ENCODE measurements around the gene ATOX1. TPM values are rescaled to one million over a fixed set of nuclear protein-coding genes. Genes with fewer than 3 reads are reported as not detected.

Gene ATOX1
- total and polyA plus RNA-seq, 10 of the 15 experiments (the other 5 are each of a cell fraction or from before 2014, with no cell fraction given), result 130 to 642 (median 245) TPM

- H3K27me3 ChIP-seq (replicated peaks in 1 of 2; ENCODE audit: control insufficient read depth in 2 of 2, insufficient read depth in 2 of 2, low read length in 1 of 2), result no peaks in the 10 kb centered on the region
- peaks cover 5 to 36% of the 10 kb centered on the region in 2 experiments for H3K36me3 ChIP-seq (ENCODE audit: control insufficient read depth in 2 of 2, insufficient read depth in 2 of 2, low read length in 1 of 2)
- H3K4me2 ChIP-seq (ENCODE audit: control insufficient read depth, insufficient read depth), result no peak overlapping the region
- ATAC-seq (no peak), DNase-seq (ENCODE audit: low read depth, low spot score) (no peak), FAIRE-seq (no peak)
- TF ChIP-seq JUNB (IDR thresholded peaks at IDR 0.05) (no peak), TARDBP (IDR thresholded peaks at IDR 0.05; ENCODE audit: borderline replicate concordance) (no peak), LARP7 (IDR thresholded peaks at IDR 0.05) (no peak), SMAD1 (IDR thresholded peaks at IDR 0.05; ENCODE audit: low read depth, partially characterized antibody) (no peak)
- peaks cover 45% of the 10 kb centered on the region for H3K4me1 ChIP-seq (ENCODE audit: control insufficient read depth, insufficient read depth, low read length)
- 90% methylated on average over 6 of the region's 6 CpGs for WGBS (ENCODE audit: insufficient coverage, insufficient replicate concordance, low lambda C conversion rate, missing lambda C conversion rate)
- no peaks in the 10 kb centered on the region for H4K20me1 ChIP-seq (ENCODE audit: control insufficient read depth, insufficient read depth)
- no peak overlapping the region for H3K4me3 ChIP-seq
- CTCF ChIA-PET, result interaction anchor here (0.7 to 13.9 kb wide), 21 partner anchors 7 to 294 kb away, joined by 3 to 381 read pairs (median 7); partner anchors contain the start of genes G3BP1 and SLC36A1
- H3K9ac ChIP-seq (ENCODE audit: control insufficient read depth, insufficient read depth, low read length), result no peak overlapping the region
- intact Hi-C loops (cut with micrococcal nuclease; ENCODE audit: unreplicated experiment) (loop anchor here (2.0 to 5.0 kb wide), 3 partner anchors 21 to 295 kb away; partner anchors contain the start of gene SLC36A1), in situ Hi-C loops (cut with MboI) (loop anchor here (5.0 to 10.0 kb wide), 3 partner anchors 80 to 295 kb away; partner anchors contain the start of gene SLC36A1)
- H3K9me3 ChIP-seq (replicated peaks; ENCODE audit: control insufficient read depth, insufficient read depth, low read length), result no peaks in the 10 kb centered on the region
- H3K27ac ChIP-seq (ENCODE audit: control insufficient read depth, insufficient read depth), result no peak overlapping the region
- RAD21 ChIA-PET (ENCODE audit: unreplicated experiment), result interaction anchor here (0.6 to 11.2 kb wide), 12 partner anchors 10 to 218 kb away, joined by 3 to 207 read pairs (median 5); partner anchors contain the start of gene G3BP1
- H3K79me2 ChIP-seq (ENCODE audit: control insufficient read depth, insufficient read depth, low read length), result peaks cover 7% of the 10 kb centered on the region
- no peak overlapping the region for H2AFZ ChIP-seq (ENCODE audit: control insufficient read depth, low read depth, low read length)
- no TSS peak for BruUV-seq (replicated peaks)
- POLR2A ChIA-PET, result interaction anchor here (1.3 to 4.9 kb wide), 4 partner anchors 20 to 84 kb away, joined by 7 to 36 read pairs (median 15); partner anchors contain the start of gene G3BP1
- SMC1A ChIA-PET (ENCODE audit: uncharacterized antibody, unreplicated experiment), result interaction anchor here (0.7 to 11.1 kb wide), 18 partner anchors 7 to 606 kb away, joined by 3 to 154 read pairs (median 6); partner anchors contain the start of gene G3BP1
These were observed 16.6 kb downstream of the ATOX1 start for GRCh38 chr5:151741678-151742423.

DNA sequence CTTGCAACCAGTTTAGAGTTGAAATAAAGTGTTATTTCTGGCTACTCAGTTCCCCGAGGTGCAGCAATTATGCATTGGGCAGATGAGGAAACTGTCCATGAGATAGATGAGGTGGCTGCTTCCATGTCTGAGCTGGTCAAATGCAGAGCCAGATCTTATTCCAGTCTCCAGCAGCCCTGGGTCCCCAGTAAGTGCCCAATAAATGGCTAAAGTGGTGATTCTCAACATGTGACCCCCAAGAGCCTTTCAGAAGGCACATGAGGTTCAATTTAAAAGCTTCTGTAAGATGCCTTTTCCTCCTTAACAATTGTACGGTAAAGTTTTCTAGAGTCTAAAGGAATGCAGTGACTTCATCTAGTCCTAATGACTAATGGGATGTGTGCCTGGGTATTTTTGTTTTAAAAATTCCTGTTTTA is 17.5 kb downstream of the ATOX1 start:
- no peaks in the 10 kb centered on the region for H3K9me3 ChIP-seq (replicated peaks; ENCODE audit: control insufficient read depth, insufficient read depth, low read length)
- FAIRE-seq (peak; percentile 7), DNase-seq (ENCODE audit: low read depth, low spot score) (no peak), ATAC-seq (peak; percentile 4)
- RAD21 ChIA-PET (ENCODE audit: unreplicated experiment), result interaction anchor here (0.7 to 11.2 kb wide), 15 partner anchors 9 to 217 kb away, joined by 3 to 207 read pairs (median 5); partner anchors contain the start of gene G3BP1
- POLR2A ChIA-PET, result interaction anchor here (1.3 to 4.9 kb wide), 4 partner anchors 20 to 83 kb away, joined by 7 to 36 read pairs (median 15); partner anchors contain the start of gene G3BP1
- CTCF ChIA-PET, result interaction anchor here (0.6 to 13.9 kb wide), 27 partner anchors 8 to 293 kb away, joined by 3 to 381 read pairs (median 7); partner anchors contain the start of genes G3BP1 and SLC36A1
- H4K20me1 ChIP-seq (ENCODE audit: control insufficient read depth, insufficient read depth), result no peaks in the 10 kb centered on the region
- H3K79me2 ChIP-seq (ENCODE audit: control insufficient read depth, insufficient read depth, low read length), result peaks cover 5% of the 10 kb centered on the region
- H3K4me1 ChIP-seq (ENCODE audit: control insufficient read depth, insufficient read depth, low read length), result peaks cover 41% of the 10 kb centered on the region
- H3K36me3 ChIP-seq (ENCODE audit: control insufficient read depth in 2 of 2, insufficient read depth in 2 of 2, low read length in 1 of 2), result peaks cover 5 to 31% of the 10 kb centered on the region in 2 experiments
- in situ Hi-C loops (cut with MboI), result loop anchor here (5.0 to 10.0 kb wide), 3 partner anchors 79 to 294 kb away; partner anchors contain the start of gene SLC36A1
- H2AFZ ChIP-seq (ENCODE audit: control insufficient read depth, low read depth, low read length), result peak overlapping the region; percentile 44
- intact Hi-C loops (cut with micrococcal nuclease; ENCODE audit: unreplicated experiment), result loop anchor here (1.0 to 5.0 kb wide), 5 partner anchors 20 to 294 kb away; partner anchors contain the start of gene SLC36A1
- TF ChIP-seq CBFB (IDR thresholded peaks at IDR 0.05; ENCODE audit: low read depth), result no peak
- 0 out of 2 replicates have a peak, but pooled peaks have one; percentile 1 for TF ChIP-seq RELB (IDR thresholded peaks at IDR 0.05; ENCODE audit: low read depth)
- H3K4me3 ChIP-seq, result no peak overlapping the region
- H3K4me2 ChIP-seq (ENCODE audit: control insufficient read depth, insufficient read depth), result 0 out of 2 replicates have a peak overlapping the region, but pooled peaks have one; percentile 2
- no peak overlapping the region for H3K9ac ChIP-seq (ENCODE audit: control insufficient read depth, insufficient read depth, low read length)
- H3K27ac ChIP-seq (ENCODE audit: control insufficient read depth, insufficient read depth), result peak overlapping the region; percentile 54
- SMC1A ChIA-PET (ENCODE audit: uncharacterized antibody, unreplicated experiment), result interaction anchor here (0.7 to 11.1 kb wide), 21 partner anchors 8 to 1125 kb away, joined by 3 to 154 read pairs (median 5); partner anchors contain the start of gene G3BP1
- H3K27me3 ChIP-seq (replicated peaks in 1 of 2; ENCODE audit: control insufficient read depth in 2 of 2, insufficient read depth in 2 of 2, low read length in 1 of 2), result no peaks in the 10 kb centered on the region
- WGBS (ENCODE audit: insufficient coverage, insufficient replicate concordance, low lambda C conversion rate, missing lambda C conversion rate), result 83% methylated on average over 2 of the region's 2 CpGs
- BruUV-seq (replicated peaks), result no TSS peak
